ENCODE data around the gene PROC.
"Not testable (repeated sequence)": the region's sequence is repeated elsewhere in the genome, so short reads cannot be mapped to it uniquely, and the experiment has no call there.

Gene PROC

GRCh38 chr2:127427376-127428056, 9.3 kb downstream of the PROC start:
- DNase-seq (ENCODE audit: low spot score) = no peak

- DNase-seq (ENCODE audit: low spot score) = no peak
Observed at GRCh38 chr2:127428057-127428814, 10.0 kb downstream of the PROC start.

GRCh38 chr2:127428815-127429109, 10.5 kb downstream of the PROC start:
- DNase-seq (ENCODE audit: low spot score) = no peak

GRCh38 chr2:127429291-127429690, 11.1 kb downstream of the PROC start:
- no peak for DNase-seq (ENCODE audit: low spot score)

- DNase-seq (ENCODE audit: low spot score) = no peak
Observed at GRCh38 chr2:127429844-127430425, 11.7 kb downstream of the PROC start.

- no peak for DNase-seq (ENCODE audit: low spot score)
Observed at GRCh38 chr2:127431408-127432023, 13.3 kb downstream of the PROC start.

- DNase-seq (ENCODE audit: low spot score) = no peak
Observed at GRCh38 chr2:127434515-127434914, 16.3 kb downstream of the PROC start.

GRCh38 chr2:127437056-127437455, 18.8 kb downstream of the PROC start:
- no peak for DNase-seq (ENCODE audit: low spot score)

- DNase-seq (ENCODE audit: low spot score) = no peak
Observed at GRCh38 chr2:127437781-127438726, 19.8 kb downstream of the PROC start.

- DNase-seq (ENCODE audit: low spot score) = no peak
Observed at GRCh38 chr2:127439343-127439742, 21.1 kb downstream of the PROC start.

GRCh38 chr2:127448526-127448925, 30.3 kb downstream of the PROC start:
- no peak for DNase-seq (ENCODE audit: low spot score)

- no peak for DNase-seq (ENCODE audit: low spot score)
Observed at GRCh38 chr2:127449414-127449813, 31.2 kb downstream of the PROC start.

- DNase-seq (ENCODE audit: low spot score) = no peak
Observed at GRCh38 chr2:127449898-127450297, 31.7 kb downstream of the PROC start.

- no peak for DNase-seq (ENCODE audit: low spot score)
Observed at GRCh38 chr2:127451981-127452380, 33.8 kb downstream of the PROC start.

GRCh38 chr2:127452423-127452822, 34.2 kb downstream of the PROC start:
- not testable (repeated sequence) for DNase-seq (ENCODE audit: low spot score)

- no peak for DNase-seq (ENCODE audit: low spot score)
Observed at GRCh38 chr2:127453013-127453391, 34.8 kb downstream of the PROC start.

- DNase-seq (ENCODE audit: low spot score) = peak; percentile 2
Observed at GRCh38 chr2:127453392-127454171, 35.4 kb downstream of the PROC start.

GRCh38 chr2:127454595-127455565, 36.7 kb downstream of the PROC start:
- no peak for DNase-seq (ENCODE audit: low spot score)

GRCh38 chr2:127455566-127456493, 37.6 kb downstream of the PROC start:
- DNase-seq (ENCODE audit: low spot score) = no peak

All from pons (tissue), 1 donor.